ENCODE measurements around the gene PFN3. TPM values are rescaled to one million over a fixed set of nuclear protein-coding genes. Genes with fewer than 3 reads are reported as not detected.

Gene PFN3
- total and polyA plus RNA-seq, 2 of the 13 experiments (the other 11 are each of a cell fraction or from before 2014, with no cell fraction given), result not detected

- TF ChIP-seq ZNF710 (CRISPR knock-in tag; IDR thresholded peaks at IDR 0.05; ENCODE audit: borderline replicate concordance) (0 out of 2 replicates have a peak, but pooled peaks have one; percentile 21), ZNF362 (CRISPR knock-in tag; IDR thresholded peaks at IDR 0.05; ENCODE audit: borderline replicate concordance) (0 out of 2 replicates have a peak, but pooled peaks have one; percentile 13), ZNF781 (CRISPR knock-in tag; IDR thresholded peaks at IDR 0.05; ENCODE audit: borderline replicate concordance, not compliant biosample characterization) (no peak), KDM2A (CRISPR knock-in tag; IDR thresholded peaks at IDR 0.05; ENCODE audit: borderline replicate concordance, low read depth) (peak; percentile 46; the same call in 1 of the 2 replicates), NRL (CRISPR knock-in tag; IDR thresholded peaks at IDR 0.05; ENCODE audit: borderline replicate concordance) (no peak; the same call in 1 of the 2 replicates), KLF16 (CRISPR knock-in tag; IDR thresholded peaks at IDR 0.05) (peak in 1 of 2 experiments; percentile 54; a peak in 1 of 4 replicates), ZNF205 (CRISPR knock-in tag; IDR thresholded peaks at IDR 0.05) (0 out of 2 replicates have a peak, but pooled peaks have one; percentile 29), DMAP1 (CRISPR knock-in tag; IDR thresholded peaks at IDR 0.05) (peak; percentile 78; the same call in 1 of the 2 replicates), ZNF501 (CRISPR knock-in tag; IDR thresholded peaks at IDR 0.05) (peak; percentile 25; the same call in 1 of the 2 replicates), HNRNPL (IDR thresholded peaks at IDR 0.05; ENCODE audit: low read depth, low read length) (0 out of 2 replicates have a peak, but pooled peaks have one; percentile 64), ZNF839 (CRISPR knock-in tag; IDR thresholded peaks at IDR 0.05; ENCODE audit: borderline replicate concordance) (no peak), ZFX (CRISPR knock-in tag; IDR thresholded peaks at IDR 0.05; ENCODE audit: low read depth) (peak; percentile 90), YY1 (IDR thresholded peaks at IDR 0.05; ENCODE audit: insufficient read depth, insufficient replicate concordance, low read depth, low read length) (peak; percentile 35), ZBTB7A (CRISPR knock-in tag; IDR thresholded peaks at IDR 0.05) (peak; percentile 55; the same call in 1 of the 2 replicates)
- TF ChIP-seq, protein P1, sequence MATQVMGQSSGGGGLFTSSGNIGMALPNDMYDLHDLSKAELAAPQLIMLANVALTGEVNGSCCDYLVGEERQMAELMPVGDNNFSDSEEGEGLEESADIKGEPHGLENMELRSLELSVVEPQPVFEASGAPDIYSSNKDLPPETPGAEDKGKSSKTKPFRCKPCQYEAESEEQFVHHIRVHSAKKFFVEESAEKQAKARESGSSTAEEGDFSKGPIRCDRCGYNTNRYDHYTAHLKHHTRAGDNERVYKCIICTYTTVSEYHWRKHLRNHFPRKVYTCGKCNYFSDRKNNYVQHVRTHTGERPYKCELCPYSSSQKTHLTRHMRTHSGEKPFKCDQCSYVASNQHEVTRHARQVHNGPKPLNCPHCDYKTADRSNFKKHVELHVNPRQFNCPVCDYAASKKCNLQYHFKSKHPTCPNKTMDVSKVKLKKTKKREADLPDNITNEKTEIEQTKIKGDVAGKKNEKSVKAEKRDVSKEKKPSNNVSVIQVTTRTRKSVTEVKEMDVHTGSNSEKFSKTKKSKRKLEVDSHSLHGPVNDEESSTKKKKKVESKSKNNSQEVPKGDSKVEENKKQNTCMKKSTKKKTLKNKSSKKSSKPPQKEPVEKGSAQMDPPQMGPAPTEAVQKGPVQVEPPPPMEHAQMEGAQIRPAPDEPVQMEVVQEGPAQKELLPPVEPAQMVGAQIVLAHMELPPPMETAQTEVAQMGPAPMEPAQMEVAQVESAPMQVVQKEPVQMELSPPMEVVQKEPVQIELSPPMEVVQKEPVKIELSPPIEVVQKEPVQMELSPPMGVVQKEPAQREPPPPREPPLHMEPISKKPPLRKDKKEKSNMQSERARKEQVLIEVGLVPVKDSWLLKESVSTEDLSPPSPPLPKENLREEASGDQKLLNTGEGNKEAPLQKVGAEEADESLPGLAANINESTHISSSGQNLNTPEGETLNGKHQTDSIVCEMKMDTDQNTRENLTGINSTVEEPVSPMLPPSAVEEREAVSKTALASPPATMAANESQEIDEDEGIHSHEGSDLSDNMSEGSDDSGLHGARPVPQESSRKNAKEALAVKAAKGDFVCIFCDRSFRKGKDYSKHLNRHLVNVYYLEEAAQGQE (IDR thresholded peaks at IDR 0.05; ENCODE audit: borderline replicate concordance in 1 of 2, low read depth in 1 of 2, low read length in 2 of 2), result no peak
- TF ChIP-seq, protein P2, sequence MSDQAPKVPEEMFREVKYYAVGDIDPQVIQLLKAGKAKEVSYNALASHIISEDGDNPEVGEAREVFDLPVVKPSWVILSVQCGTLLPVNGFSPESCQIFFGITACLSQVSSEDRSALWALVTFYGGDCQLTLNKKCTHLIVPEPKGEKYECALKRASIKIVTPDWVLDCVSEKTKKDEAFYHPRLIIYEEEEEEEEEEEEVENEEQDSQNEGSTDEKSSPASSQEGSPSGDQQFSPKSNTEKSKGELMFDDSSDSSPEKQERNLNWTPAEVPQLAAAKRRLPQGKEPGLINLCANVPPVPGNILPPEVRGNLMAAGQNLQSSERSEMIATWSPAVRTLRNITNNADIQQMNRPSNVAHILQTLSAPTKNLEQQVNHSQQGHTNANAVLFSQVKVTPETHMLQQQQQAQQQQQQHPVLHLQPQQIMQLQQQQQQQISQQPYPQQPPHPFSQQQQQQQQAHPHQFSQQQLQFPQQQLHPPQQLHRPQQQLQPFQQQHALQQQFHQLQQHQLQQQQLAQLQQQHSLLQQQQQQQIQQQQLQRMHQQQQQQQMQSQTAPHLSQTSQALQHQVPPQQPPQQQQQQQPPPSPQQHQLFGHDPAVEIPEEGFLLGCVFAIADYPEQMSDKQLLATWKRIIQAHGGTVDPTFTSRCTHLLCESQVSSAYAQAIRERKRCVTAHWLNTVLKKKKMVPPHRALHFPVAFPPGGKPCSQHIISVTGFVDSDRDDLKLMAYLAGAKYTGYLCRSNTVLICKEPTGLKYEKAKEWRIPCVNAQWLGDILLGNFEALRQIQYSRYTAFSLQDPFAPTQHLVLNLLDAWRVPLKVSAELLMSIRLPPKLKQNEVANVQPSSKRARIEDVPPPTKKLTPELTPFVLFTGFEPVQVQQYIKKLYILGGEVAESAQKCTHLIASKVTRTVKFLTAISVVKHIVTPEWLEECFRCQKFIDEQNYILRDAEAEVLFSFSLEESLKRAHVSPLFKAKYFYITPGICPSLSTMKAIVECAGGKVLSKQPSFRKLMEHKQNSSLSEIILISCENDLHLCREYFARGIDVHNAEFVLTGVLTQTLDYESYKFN (CRISPR knock-in tag; conservative IDR thresholded peaks at IDR 0.05), result peak; percentile 50
These were observed 33.7 kb downstream of the PFN3 start (continued) for GRCh38 chr5:177366528-177367322.

Data from HepG2 (cell line).